Measurements from ENCODE around the gene IQCK.

IQCK gene

GRCh38 chr16:19830902-19831560 is 113.0 kb downstream of the IQCK start:
- no peaks in the 10 kb centered on the region for H3K9me3 ChIP-seq
- no peak overlapping the region for H3K4me3 ChIP-seq (ENCODE audit: low read depth in 1 of 2, low read length in 1 of 2)
- no peak for TF ChIP-seq CTCF (IDR thresholded peaks at IDR 0.05)
- H3K27me3 ChIP-seq: no peaks in the 10 kb centered on the region
- H3K27ac ChIP-seq: no peak overlapping the region
- H3K4me1 ChIP-seq (ENCODE audit: control insufficient read depth in 1 of 2, insufficient read depth in 1 of 2, low read depth in 1 of 2, low read length in 1 of 2): no peaks in the 10 kb centered on the region
- H3K36me3 ChIP-seq: no peaks in the 10 kb centered on the region

GRCh38 chr16:19831678-19832077 is 113.6 kb downstream of the IQCK start:
- Histone ChIP-seq H3K9me3 (no peaks in the 10 kb centered on the region), H3K27me3 (no peaks in the 10 kb centered on the region), H3K4me3 (ENCODE audit: low read depth in 1 of 2, low read length in 1 of 2) (no peak overlapping the region), H3K4me1 (ENCODE audit: control insufficient read depth in 1 of 2, insufficient read depth in 1 of 2, low read depth in 1 of 2, low read length in 1 of 2) (no peaks in the 10 kb centered on the region), H3K36me3 (no peaks in the 10 kb centered on the region), H3K27ac (no peak overlapping the region)
- no peak for TF ChIP-seq CTCF (IDR thresholded peaks at IDR 0.05)

- no peaks in the 10 kb centered on the region for H3K4me1 ChIP-seq (ENCODE audit: control insufficient read depth in 1 of 2, insufficient read depth in 1 of 2, low read depth in 1 of 2, low read length in 1 of 2)
- H3K27ac ChIP-seq: no peak overlapping the region
- no peaks in the 10 kb centered on the region for H3K9me3 ChIP-seq
- H3K27me3 ChIP-seq: no peaks in the 10 kb centered on the region
- no peak for TF ChIP-seq CTCF (IDR thresholded peaks at IDR 0.05)
- no peaks in the 10 kb centered on the region for H3K36me3 ChIP-seq
- no peak overlapping the region for H3K4me3 ChIP-seq (ENCODE audit: low read depth in 1 of 2, low read length in 1 of 2)
Measured at GRCh38 chr16:19833176-19833575, 115.1 kb downstream of the IQCK start.

- no peaks in the 10 kb centered on the region for H3K36me3 ChIP-seq
- no peaks in the 10 kb centered on the region for H3K27me3 ChIP-seq
- H3K4me3 ChIP-seq (ENCODE audit: low read depth in 1 of 2, low read length in 1 of 2): no peak overlapping the region
- no peak overlapping the region for H3K27ac ChIP-seq
- no peak for TF ChIP-seq CTCF (IDR thresholded peaks at IDR 0.05)
- H3K4me1 ChIP-seq (ENCODE audit: control insufficient read depth in 1 of 2, insufficient read depth in 1 of 2, low read depth in 1 of 2, low read length in 1 of 2): no peaks in the 10 kb centered on the region
- no peaks in the 10 kb centered on the region for H3K9me3 ChIP-seq
Measured at GRCh38 chr16:19833581-19833980, 115.5 kb downstream of the IQCK start.

GRCh38 chr16:19835196-19835595 is 117.1 kb downstream of the IQCK start:
- H3K9me3 ChIP-seq: no peaks in the 10 kb centered on the region
- no peak overlapping the region for H3K27ac ChIP-seq
- no peak overlapping the region for H3K4me3 ChIP-seq (ENCODE audit: low read depth in 1 of 2, low read length in 1 of 2)
- TF ChIP-seq CTCF (IDR thresholded peaks at IDR 0.05): no peak
- no peaks in the 10 kb centered on the region for H3K4me1 ChIP-seq (ENCODE audit: control insufficient read depth in 1 of 2, insufficient read depth in 1 of 2, low read depth in 1 of 2, low read length in 1 of 2)
- H3K27me3 ChIP-seq: no peaks in the 10 kb centered on the region
- H3K36me3 ChIP-seq: no peaks in the 10 kb centered on the region

Measured in neutrophil (primary cell).